Ovary (tissue), 9 donors: ENCODE measurements around the gene ZNF385C. TPM values are rescaled to one million over a fixed set of nuclear protein-coding genes. Genes with fewer than 3 reads are reported as not detected.

Experiments used
- DNase-seq, 5 donors: peaks; one replicate each; pipeline ENCODE4 v3.0.0-alpha.2; 2019 to 2020
- H3K27ac ChIP-seq, 2 donors: fragments of 200-600 bp; one replicate each; pipeline versions ENCODE4 v1.5.1 to v1.8.0; 2019 to 2022
- H3K27me3 ChIP-seq: fragments of 200-600 bp; one replicate; pipeline ENCODE4 v1.8.0; 2022
- H3K36me3 ChIP-seq: fragments of 200-600 bp; sonication (generic); one replicate; pipeline ENCODE4 v1.5.1; 2019
- H3K4me1 ChIP-seq: one replicate; pipeline ENCODE4 v1.8.1; 2013; ENCODE audit warnings: mild to moderate bottlenecking, moderate library complexity; ENCODE audit not compliant: insufficient read depth
- H3K4me3 ChIP-seq: fragments of 200-600 bp; sonication (generic); one replicate; pipeline ENCODE4 v1.5.1; 2017
- H3K9me3 ChIP-seq, 2 donors: fragments of 200-600 bp in 1 of 2; sonication (generic) in 1 of 2; one replicate each; pipeline versions ENCODE4 v1.5.1 to v1.8.1; 2013 to 2019; ENCODE audit warnings: mild to moderate bottlenecking in 1 of 2, moderate library complexity in 1 of 2
- CTCF ChIP-seq, 3 donors: fragments of 450-650 bp in 2 of 3; fragments of 200-600 bp in 1 of 3; IDR thresholded peaks; one replicate each; pipeline versions ENCODE4 v1.5.1 to v1.8.0; 2016 to 2022; ENCODE audit warnings: antibody characterized with exemption in 3 of 3, mild to moderate bottlenecking in 1 of 3
- EP300 ChIP-seq: sonication (generic); formaldehyde crosslinking; IDR thresholded peaks from one replicate; pipeline ENCODE4 v1.6.1; 2017; ENCODE audit warnings: antibody characterized with exemption
- POLR2A ChIP-seq: fragments of 450-650 bp; IDR thresholded peaks from one replicate; pipeline ENCODE4 v1.6.1; 2017; ENCODE audit warnings: antibody characterized with exemption, mild to moderate bottlenecking, moderate library complexity
- WGBS, 3 donors: extraction: QIAGEN DNeasy Blood & Tissue Kit in 1 of 3; methylation state at CpG; one replicate each; pipeline versions ENCODE4 v1.1.5 to v1.1.7; 2013 to 2017; 5-methylcytosine and 5-hydroxymethylcytosine counted together
- intact Hi-C, 4 donors: fragments of 100-400 bp; cut with DNase I; formaldehyde crosslinking; loops; one replicate each; pipeline versions ENCODE4 v1.11.0 to v1.15.1; 2022 to 2023
- polyA plus RNA-seq, 2 donors: library from polyadenylated mRNA; stranded (reverse); fragments of 200-250 nt in 1 of 2; fragments of 350-450 nt in 1 of 2; fragmentation: Illumina TruSeq in 1 of 2; extraction: RNeasy Lipid Tissue Mini Kit (QIAGEN cat#74804) in 1 of 2; gene quantifications; one replicate each; pipeline ENCODE4 v1.2.3, GENCODE V29; 2013 to 2014
- total RNA-seq, 7 donors: library from RNA; depleted of rRNA in 2 of 7; stranded (reverse); fragments of >200 nt in 2 of 7; fragmentation: NEBNext Ultra II Directional in 3 of 7; extraction: Animal tissue kit (Norgen Biotek cat#: 25700) in 3 of 7; gene quantifications; one replicate each; pipeline versions ENCODE4 v1.1.0 to v1.2.4, GENCODE V29; 2016 to 2023
- donor health status: DM: no; HTN: no; CAD: no; lungs with moderate emphysema.
- donor health status: DM: no; HTN: no; CAD: no.
- donor health status: Bipolar disorder and iron deficiency.
- donor health status: DM: yes; HTN: yes; CAD: no.
- donor health status: DM: no; HTN: no; CAD: no.
- donor health status: DM: yes; HTN: yes; CAD: no.

Gene ZNF385C
- total and polyA plus RNA-seq, 9 donors = 0.36 to 3.0 (median 1.7) TPM

GRCh38 chr17:42079541-42079940, 18.7 kb downstream of the ZNF385C start:
- DNase-seq = no peak
- WGBS, 3 donors = 72 to 82% (median 81%) methylated on average over 2 of the region's 2 CpGs
- TF ChIP-seq EP300 (no peak), CTCF (IDR thresholded peaks at IDR 0.05) (no peak), POLR2A (no peak)

GRCh38 chr17:42078396-42079043, 19.8 kb downstream of the ZNF385C start:
- no peaks in the 10 kb centered on the region for H3K36me3 ChIP-seq
- no peak overlapping the region for H3K27ac ChIP-seq
- no peak for TF ChIP-seq POLR2A
- TF ChIP-seq EP300 = no peak
- no peak for TF ChIP-seq CTCF (IDR thresholded peaks at IDR 0.05)
- H3K9me3 ChIP-seq = no peaks in the 10 kb centered on the region
- DNase-seq = no peak
- 63 to 69% (median 66%) methylated on average over 8 of the region's 8 CpGs for WGBS, 3 donors
- H3K4me3 ChIP-seq = no peak overlapping the region
- intact Hi-C loops = no loop called here
- no peaks in the 10 kb centered on the region for H3K4me1 ChIP-seq
- H3K27me3 ChIP-seq = no peaks in the 10 kb centered on the region

More at GRCh38 chr17:42079541-42079940, 18.7 kb downstream of the ZNF385C start:
- H3K4me1 ChIP-seq = no peaks in the 10 kb centered on the region
- intact Hi-C loops = no loop called here
- H3K27ac ChIP-seq = no peak overlapping the region
- H3K9me3 ChIP-seq = no peaks in the 10 kb centered on the region
- no peaks in the 10 kb centered on the region for H3K27me3 ChIP-seq
- H3K4me3 ChIP-seq = no peak overlapping the region
- no peaks in the 10 kb centered on the region for H3K36me3 ChIP-seq

GRCh38 chr17:42077755-42078154, 20.5 kb downstream of the ZNF385C start:
- H3K27me3 ChIP-seq = no peaks in the 10 kb centered on the region
- no peaks in the 10 kb centered on the region for H3K36me3 ChIP-seq
- TF ChIP-seq CTCF (IDR thresholded peaks at IDR 0.05) = no peak
- no peak for TF ChIP-seq POLR2A
- no peak for TF ChIP-seq EP300
- DNase-seq = no peak
- no peak overlapping the region for H3K4me3 ChIP-seq
- no peak overlapping the region for H3K27ac ChIP-seq
- intact Hi-C loops = no loop called here
- no peaks in the 10 kb centered on the region for H3K4me1 ChIP-seq
- no peaks in the 10 kb centered on the region for H3K9me3 ChIP-seq
- 91 to 95% (median 93%) methylated on average over 5 of the region's 5 CpGs for WGBS, 3 donors

- intact Hi-C loops = no loop called here
- Histone ChIP-seq H3K27me3 (no peaks in the 10 kb centered on the region), H3K27ac (no peak overlapping the region), H3K4me1 (no peaks in the 10 kb centered on the region), H3K36me3 (no peaks in the 10 kb centered on the region), H3K9me3 (no peaks in the 10 kb centered on the region), H3K4me3 (no peak overlapping the region)
- TF ChIP-seq EP300 (no peak), CTCF (IDR thresholded peaks at IDR 0.05) (no peak), POLR2A (no peak)
- DNase-seq = no peak
- WGBS, 3 donors = 73 to 81% (median 78%) methylated on average over 4 of the region's 4 CpGs
These were observed 21.3 kb downstream of the ZNF385C start for GRCh38 chr17:42076797-42077559.
